22Rv1 (cell line): Measurements from ENCODE around the gene HPCA.

ENCODE experiments used
- H3K27ac ChIP-seq: fragments of 450-650 bp; 2 replicates; pipeline ENCODE4 v1.5.1; 2017
- ZFX ChIP-seq: fragments of 450-650 bp; IDR thresholded peaks from 2 replicates; pipeline ENCODE4 v1.6.1; 2017; ENCODE audit warnings: antibody characterized with exemption, borderline replicate concordance
- TF ChIP-seq, protein P1 (sequence below): fragments of 450-650 bp; IDR thresholded peaks from 2 replicates; pipeline ENCODE4 v1.5.1; 2017; ENCODE audit warnings: mild to moderate bottlenecking

Gene HPCA

DNA sequence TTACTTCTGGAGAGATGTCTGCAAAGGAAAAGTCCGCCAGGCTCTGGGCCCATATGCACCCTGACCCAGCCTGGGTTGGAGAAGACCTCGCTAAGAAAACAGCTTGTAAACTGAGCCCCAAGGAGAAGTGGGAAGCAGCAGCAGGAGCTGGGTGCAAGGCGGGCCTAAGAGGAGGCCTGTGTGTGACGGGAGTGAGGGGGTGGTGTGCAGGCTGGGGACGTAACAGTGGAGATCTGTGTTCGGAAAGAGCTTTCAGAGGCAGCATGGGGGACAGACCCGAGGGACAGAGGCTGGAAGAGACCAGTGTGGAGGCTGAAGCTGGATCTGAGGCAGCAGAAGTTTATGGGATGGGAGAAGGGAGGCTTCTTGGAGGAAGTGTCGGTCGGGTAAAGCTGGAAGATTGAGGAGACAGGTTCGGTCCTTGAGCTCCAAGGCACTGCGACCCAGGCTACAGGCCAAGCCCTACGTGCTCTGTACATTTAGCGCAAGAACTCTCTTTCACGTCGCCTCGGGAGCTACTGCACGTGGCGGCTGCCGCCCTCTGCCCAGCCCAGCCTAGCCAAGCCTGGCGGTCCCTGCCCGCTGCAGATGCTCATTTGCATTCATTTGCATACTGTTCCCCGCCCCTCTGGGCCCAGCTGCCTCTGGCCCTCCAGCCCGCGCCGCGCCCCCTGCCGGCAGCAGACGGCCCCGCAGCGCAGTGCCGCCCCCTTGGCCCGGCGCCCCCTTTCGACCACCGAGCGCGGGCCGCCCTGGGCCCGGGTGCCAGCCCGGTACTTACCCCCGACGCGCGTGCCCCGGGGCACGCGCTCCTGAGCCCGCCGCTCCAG, 6.3 kb downstream of the HPCA start:
- peak overlapping the region; percentile 92 for H3K27ac ChIP-seq

DNA sequence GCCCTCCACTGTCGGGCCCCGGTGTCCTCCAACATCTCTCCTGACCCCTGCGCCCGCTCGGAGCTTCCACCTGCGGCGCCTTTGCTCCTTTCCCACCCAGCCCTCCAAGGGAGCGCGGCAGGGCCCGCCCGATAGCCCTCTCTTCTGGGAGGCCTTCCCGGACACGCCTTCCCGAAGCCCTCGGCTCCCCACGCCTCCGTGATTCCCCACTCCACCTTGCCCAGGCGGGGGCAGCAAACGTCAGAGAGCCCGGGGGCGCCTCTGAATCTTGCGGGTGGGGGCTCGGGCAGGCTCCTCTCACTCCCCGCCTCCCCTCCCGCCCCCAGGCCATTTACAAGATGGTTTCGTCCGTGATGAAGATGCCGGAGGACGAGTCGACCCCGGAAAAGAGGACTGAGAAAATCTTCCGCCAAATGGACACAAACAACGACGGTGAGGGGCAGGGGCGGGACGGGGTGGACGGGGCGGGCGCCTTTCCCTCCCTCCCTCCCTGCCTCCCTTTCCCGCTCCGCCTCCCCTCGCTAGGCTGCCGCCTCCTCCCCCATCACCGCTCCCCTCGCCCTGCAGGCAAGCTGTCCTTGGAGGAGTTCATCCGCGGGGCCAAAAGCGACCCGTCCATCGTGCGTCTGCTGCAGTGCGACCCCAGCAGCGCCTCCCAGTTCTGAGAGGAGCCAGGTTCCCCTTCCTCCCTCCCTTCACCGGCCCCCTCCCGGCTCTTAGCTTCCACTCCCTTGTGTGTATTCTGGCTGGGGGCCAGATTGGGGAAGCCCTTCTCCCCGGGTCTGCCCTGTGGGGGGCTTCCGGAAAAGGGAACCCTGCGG, 7.1 kb downstream of the HPCA start:
- TF ChIP-seq, protein P1, sequence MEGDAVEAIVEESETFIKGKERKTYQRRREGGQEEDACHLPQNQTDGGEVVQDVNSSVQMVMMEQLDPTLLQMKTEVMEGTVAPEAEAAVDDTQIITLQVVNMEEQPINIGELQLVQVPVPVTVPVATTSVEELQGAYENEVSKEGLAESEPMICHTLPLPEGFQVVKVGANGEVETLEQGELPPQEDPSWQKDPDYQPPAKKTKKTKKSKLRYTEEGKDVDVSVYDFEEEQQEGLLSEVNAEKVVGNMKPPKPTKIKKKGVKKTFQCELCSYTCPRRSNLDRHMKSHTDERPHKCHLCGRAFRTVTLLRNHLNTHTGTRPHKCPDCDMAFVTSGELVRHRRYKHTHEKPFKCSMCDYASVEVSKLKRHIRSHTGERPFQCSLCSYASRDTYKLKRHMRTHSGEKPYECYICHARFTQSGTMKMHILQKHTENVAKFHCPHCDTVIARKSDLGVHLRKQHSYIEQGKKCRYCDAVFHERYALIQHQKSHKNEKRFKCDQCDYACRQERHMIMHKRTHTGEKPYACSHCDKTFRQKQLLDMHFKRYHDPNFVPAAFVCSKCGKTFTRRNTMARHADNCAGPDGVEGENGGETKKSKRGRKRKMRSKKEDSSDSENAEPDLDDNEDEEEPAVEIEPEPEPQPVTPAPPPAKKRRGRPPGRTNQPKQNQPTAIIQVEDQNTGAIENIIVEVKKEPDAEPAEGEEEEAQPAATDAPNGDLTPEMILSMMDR: peak; percentile 89
- no peak for TF ChIP-seq ZFX
- H3K27ac ChIP-seq: peak overlapping the region; percentile 92

More for the DNA sequence above, 6.3 kb downstream of the HPCA start:
- TF ChIP-seq ZFX: no peak
- TF ChIP-seq, protein P1: peak; percentile 99

DNA sequence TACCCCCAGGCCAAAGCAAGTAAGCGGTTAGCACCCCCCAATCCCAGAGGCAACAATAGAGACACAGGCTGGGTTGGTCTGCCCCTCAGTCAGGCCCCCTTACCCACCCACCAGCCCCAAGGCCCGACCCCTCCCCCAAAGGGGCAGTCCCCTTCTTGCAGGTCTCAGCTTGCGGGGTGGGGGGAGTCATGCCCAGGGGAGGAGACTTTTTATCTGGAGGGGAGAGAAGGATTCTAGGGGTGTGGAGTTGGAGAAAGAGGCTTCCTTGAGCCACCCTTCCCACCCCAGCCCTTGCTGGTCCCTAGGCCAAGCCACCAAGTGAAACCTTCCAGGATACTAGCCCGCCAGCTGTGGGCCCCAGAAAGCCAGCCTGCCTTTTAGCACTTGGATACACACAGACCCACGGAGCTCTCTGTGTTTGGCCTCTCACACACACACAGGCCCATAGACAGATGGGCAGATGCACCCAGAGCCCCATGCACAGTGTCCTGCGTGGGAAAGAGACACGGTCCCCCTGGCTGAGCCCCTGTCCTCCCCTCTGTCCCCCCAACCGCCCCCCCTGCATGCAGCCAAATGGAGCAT, 7.8 kb downstream of the HPCA start:
- peak overlapping the region; percentile 92 for H3K27ac ChIP-seq
- TF ChIP-seq, protein P1: no peak
- TF ChIP-seq ZFX: no peak

DNA sequence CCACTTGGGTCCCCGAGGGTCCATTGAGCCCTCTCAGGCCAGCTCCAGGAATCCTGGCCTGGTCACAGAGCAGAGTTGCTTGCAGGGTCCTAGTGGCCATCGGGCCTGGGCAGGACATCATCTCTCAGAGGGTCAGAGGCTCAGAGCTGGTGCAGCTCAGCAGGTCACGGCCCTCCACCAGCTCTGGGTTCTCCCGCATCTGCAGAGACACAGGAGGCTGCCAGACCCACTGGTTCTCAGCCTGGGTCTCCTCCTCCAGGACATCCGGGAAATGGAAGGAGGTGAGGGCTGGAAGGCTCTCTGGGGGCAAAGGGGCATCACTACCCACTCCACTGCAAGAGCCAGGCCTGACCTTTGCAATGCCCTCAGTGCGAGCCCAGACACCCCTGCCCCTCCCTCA, 8.4 kb downstream of the HPCA start:
- peak overlapping the region; percentile 92 for H3K27ac ChIP-seq

DNA sequence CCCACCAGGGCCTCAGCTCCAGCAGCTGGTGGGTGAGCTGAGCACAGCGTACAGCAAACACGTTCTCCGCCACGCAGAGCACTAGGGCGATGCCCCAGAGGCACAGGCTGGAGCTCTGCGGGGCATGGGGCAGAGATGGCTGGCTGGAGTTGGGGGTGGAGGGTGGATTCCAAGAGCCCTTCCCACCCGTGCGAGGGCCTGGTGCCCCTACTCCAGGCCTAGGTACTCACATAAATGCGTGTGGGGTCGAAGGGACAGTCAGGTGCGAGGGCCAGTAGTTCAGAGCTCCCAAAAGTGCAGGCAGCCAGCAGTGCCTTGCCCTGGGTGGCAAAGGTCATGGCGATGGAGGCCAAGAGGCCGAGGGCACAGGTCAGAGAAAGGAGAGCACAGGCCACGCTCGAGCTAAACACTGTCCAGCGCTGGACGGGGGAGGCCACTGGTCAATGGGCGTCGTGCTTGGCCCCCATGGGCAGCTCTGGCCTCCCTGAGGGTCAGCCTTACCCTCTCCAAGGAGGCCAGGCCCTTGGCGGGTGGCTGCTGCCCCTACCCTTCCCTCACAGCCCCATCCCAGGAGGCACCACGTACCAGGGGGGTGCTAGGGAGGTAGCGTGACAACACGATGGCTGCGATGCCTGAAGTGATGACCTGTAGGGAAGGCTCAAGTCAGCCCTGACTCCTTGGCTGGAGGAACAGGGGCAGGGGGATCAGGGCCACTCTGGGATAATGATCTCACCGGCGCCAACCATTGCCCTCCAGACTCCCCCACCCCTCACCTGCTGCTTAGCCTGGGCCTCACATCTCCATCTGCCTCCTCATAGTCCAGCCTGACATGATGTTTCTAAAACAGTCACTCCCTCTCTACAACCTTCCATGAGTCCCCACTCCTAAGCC, 9.3 kb downstream of the HPCA start:
- H3K27ac ChIP-seq: peak overlapping the region; percentile 92
- TF ChIP-seq, protein P1: no peak
- TF ChIP-seq ZFX: no peak

More for the DNA sequence above, 8.4 kb downstream of the HPCA start:
- TF ChIP-seq ZFX: no peak
- TF ChIP-seq, protein P1: no peak

DNA sequence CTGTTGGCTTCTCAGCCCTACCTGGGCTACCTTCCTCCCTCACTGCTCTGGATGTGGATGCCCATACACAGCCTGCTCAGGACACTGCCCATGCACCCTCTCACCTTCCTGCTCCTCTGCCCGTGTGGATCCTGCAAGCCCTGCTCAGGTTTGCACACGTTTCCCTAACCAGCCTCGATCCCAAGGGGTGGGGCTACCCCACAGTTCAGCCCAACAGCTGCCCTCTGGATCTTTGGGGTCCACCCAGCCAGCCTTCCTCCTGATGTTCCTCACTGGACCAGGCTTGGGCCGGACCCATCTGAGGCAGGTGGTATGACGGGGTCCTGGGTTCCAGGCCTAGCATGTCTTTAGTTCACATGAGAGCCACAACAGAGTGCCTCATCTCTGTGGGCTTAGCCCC, 10.2 kb downstream of the HPCA start:
- TF ChIP-seq ZFX: no peak
- TF ChIP-seq, protein P1: no peak
- peak overlapping the region; percentile 33; the same call in 1 of the 2 replicates for H3K27ac ChIP-seq
